Measurements from ENCODE around the gene BRAP. TPM values are rescaled to one million over a fixed set of nuclear protein-coding genes. Genes with fewer than 3 reads are reported as not detected.
"Not testable (repeated sequence)": the region's sequence is repeated elsewhere in the genome, so short reads cannot be mapped to it uniquely, and the experiment has no call there.

BRAP gene
- total RNA-seq, 1 experiment from 2014 or later, result 25.0 TPM

DNA sequence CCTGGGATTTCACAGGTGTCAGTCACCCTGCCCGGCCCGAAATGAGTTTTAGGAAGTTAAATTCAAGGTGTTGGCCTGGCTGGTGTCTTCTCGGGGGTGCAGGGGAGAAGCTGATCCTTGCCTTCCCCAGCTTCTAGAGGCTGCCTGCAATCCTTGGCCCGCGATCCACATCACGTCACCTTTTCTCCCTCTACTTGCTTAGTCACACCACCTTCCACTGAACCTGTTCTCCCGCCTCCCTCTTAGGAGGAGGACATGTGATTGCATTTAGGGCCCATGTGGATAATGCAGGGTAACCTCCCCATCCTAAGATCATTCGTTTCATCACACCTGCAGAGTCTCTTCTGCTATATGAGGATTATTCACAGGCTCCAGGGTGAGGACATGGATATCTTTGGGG lies 61.2 kb downstream of the BRAP start:
- Mint-ChIP-seq H3K4me3 (no peak overlapping the region), H3K27ac (peak overlapping the region; percentile 21 to 93 (median 44); a peak in 3 of 7 replicates), H3K36me3 (ENCODE audit: insufficient read depth in 1 of 3, low read depth in 3 of 3) (no peaks in the 10 kb centered on the region), H3K9me3 (no peaks in the 10 kb centered on the region), H3K27me3 (ENCODE audit: low read depth) (no peaks in the 10 kb centered on the region; the same call in 1 of the 2 replicates), H3K4me1 (peaks cover 0 to 2% of the 10 kb centered on the region in 2 experiments; a peak in 1 of 4 replicates)
- no peak overlapping the region for H2BK12ac ChIP-seq (ENCODE audit: insufficient read length, low read depth, low read length)
- H4K5ac ChIP-seq (ENCODE audit: insufficient read length, low read depth, low read length), result no peak overlapping the region
- TF ChIP-seq, protein P1, sequence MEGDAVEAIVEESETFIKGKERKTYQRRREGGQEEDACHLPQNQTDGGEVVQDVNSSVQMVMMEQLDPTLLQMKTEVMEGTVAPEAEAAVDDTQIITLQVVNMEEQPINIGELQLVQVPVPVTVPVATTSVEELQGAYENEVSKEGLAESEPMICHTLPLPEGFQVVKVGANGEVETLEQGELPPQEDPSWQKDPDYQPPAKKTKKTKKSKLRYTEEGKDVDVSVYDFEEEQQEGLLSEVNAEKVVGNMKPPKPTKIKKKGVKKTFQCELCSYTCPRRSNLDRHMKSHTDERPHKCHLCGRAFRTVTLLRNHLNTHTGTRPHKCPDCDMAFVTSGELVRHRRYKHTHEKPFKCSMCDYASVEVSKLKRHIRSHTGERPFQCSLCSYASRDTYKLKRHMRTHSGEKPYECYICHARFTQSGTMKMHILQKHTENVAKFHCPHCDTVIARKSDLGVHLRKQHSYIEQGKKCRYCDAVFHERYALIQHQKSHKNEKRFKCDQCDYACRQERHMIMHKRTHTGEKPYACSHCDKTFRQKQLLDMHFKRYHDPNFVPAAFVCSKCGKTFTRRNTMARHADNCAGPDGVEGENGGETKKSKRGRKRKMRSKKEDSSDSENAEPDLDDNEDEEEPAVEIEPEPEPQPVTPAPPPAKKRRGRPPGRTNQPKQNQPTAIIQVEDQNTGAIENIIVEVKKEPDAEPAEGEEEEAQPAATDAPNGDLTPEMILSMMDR (conservative IDR thresholded peaks at IDR 0.05), result no peak
- no peak overlapping the region for H2BK15ac ChIP-seq (ENCODE audit: low read depth, low read length)
- H4K8ac ChIP-seq (replicated peaks; ENCODE audit: insufficient read length, low read depth, low read length), result no peak overlapping the region
- no peak overlapping the region for H4K91ac ChIP-seq (ENCODE audit: insufficient read length, low read depth, low read length)
- H2AFZ ChIP-seq (ENCODE audit: low read length), result no peak overlapping the region
- no peak overlapping the region for H3K18ac ChIP-seq (ENCODE audit: insufficient read length, low read depth, low read length)
- no peaks in the 10 kb centered on the region for H4K20me1 ChIP-seq (ENCODE audit: control insufficient read depth, insufficient read depth, insufficient read length)
- H3K4ac ChIP-seq (ENCODE audit: low read depth, low read length), result no peak overlapping the region
- H3K14ac ChIP-seq (ENCODE audit: insufficient read depth, low read length), result no peak overlapping the region
- H3K79me1 ChIP-seq (ENCODE audit: insufficient read depth, low read depth, low read length, poor library complexity, severe bottlenecking), result no peaks in the 10 kb centered on the region
- H3K27me3 ChIP-seq (ENCODE audit: insufficient read depth, low read length), result no peaks in the 10 kb centered on the region
- no peak overlapping the region for H3K56ac ChIP-seq (ENCODE audit: insufficient read length, low read depth, low read length)
- no peak for DNase-seq
- H3K9me3 ChIP-seq (ENCODE audit: control insufficient read depth, low read depth, low read length), result no peaks in the 10 kb centered on the region
- H3K23ac ChIP-seq (ENCODE audit: insufficient read length, low read depth, low read length), result no peak overlapping the region
- H3K4me1 ChIP-seq (ENCODE audit: insufficient read depth, low read length), result no peaks in the 10 kb centered on the region
- no peak overlapping the region for H2AK5ac ChIP-seq (ENCODE audit: insufficient read length, low read length)
- no peak overlapping the region for H3T11ph ChIP-seq (ENCODE audit: low read length)
- no peak overlapping the region for H3K27ac ChIP-seq (ENCODE audit: insufficient read length, low read depth, low read length)
- H3K23me2 ChIP-seq (ENCODE audit: insufficient read length, low read depth, low read length, poor library complexity, severe bottlenecking), result no peaks in the 10 kb centered on the region
- no CpG with 5 or more reads among the region's 8 CpGs for WGBS (ENCODE audit: extremely low coverage, insufficient read length, low lambda C conversion rate)
- no peak overlapping the region for H2BK120ac ChIP-seq (ENCODE audit: low read depth, low read length, poor library complexity, severe bottlenecking)
- H2BK5ac ChIP-seq (ENCODE audit: insufficient read length, low read length), result no peak overlapping the region
- H3K79me2 ChIP-seq (ENCODE audit: insufficient read depth, low read length), result no peaks in the 10 kb centered on the region
- H3K9ac ChIP-seq (ENCODE audit: extremely low read depth, insufficient read length, low read length), result no peak overlapping the region
- no peak overlapping the region for H3K4me2 ChIP-seq (ENCODE audit: insufficient read depth, insufficient read length, low read length)
- H2BK20ac ChIP-seq (ENCODE audit: low read depth, low read length, poor library complexity, severe bottlenecking), result no peak overlapping the region

DNA sequence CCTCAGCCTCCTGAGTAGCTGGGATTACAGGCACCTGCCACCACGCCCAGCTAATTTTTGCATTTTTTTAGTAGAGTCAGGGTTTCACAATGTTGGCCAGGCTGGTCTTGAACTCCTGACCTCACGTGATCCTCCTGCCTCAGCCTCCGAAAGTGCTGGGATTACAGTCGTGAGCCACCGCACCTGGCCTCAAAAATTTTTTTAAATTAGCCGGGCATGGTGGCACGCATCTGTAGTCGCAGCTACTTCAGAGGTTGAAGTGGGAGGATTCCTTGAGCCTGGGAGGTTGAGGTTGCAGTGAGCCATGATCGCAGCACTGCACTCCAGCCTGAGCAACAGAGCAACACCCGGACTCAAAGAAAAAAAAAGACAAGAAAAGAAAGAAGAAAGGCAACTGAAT lies 67.9 kb downstream of the BRAP start:
- not testable (repeated sequence) for H3K27me3 ChIP-seq (ENCODE audit: insufficient read depth, low read length); H4K8ac ChIP-seq (replicated peaks; ENCODE audit: insufficient read length, low read depth, low read length); H3T11ph ChIP-seq (ENCODE audit: low read length); DNase-seq; H4K20me1 ChIP-seq (ENCODE audit: control insufficient read depth, insufficient read depth, insufficient read length); H4K91ac ChIP-seq (ENCODE audit: insufficient read length, low read depth, low read length); H3K79me2 ChIP-seq (ENCODE audit: insufficient read depth, low read length); H3K23me2 ChIP-seq (ENCODE audit: insufficient read length, low read depth, low read length, poor library complexity, severe bottlenecking); H3K4ac ChIP-seq (ENCODE audit: low read depth, low read length); H2BK12ac ChIP-seq (ENCODE audit: insufficient read length, low read depth, low read length); H3K56ac ChIP-seq (ENCODE audit: insufficient read length, low read depth, low read length); H3K18ac ChIP-seq (ENCODE audit: insufficient read length, low read depth, low read length); H3K23ac ChIP-seq (ENCODE audit: insufficient read length, low read depth, low read length); H3K9me3 Mint-ChIP-seq; H3K4me2 ChIP-seq (ENCODE audit: insufficient read depth, insufficient read length, low read length); H3K4me3 Mint-ChIP-seq; H3K27ac ChIP-seq (ENCODE audit: insufficient read length, low read depth, low read length); H3K27ac Mint-ChIP-seq; H2BK5ac ChIP-seq (ENCODE audit: insufficient read length, low read length); H3K79me1 ChIP-seq (ENCODE audit: insufficient read depth, low read depth, low read length, poor library complexity, severe bottlenecking); H3K9ac ChIP-seq (ENCODE audit: extremely low read depth, insufficient read length, low read length); H2BK120ac ChIP-seq (ENCODE audit: low read depth, low read length, poor library complexity, severe bottlenecking); H2AK5ac ChIP-seq (ENCODE audit: insufficient read length, low read length); H3K36me3 Mint-ChIP-seq (ENCODE audit: insufficient read depth in 1 of 3, low read depth in 3 of 3); H2BK20ac ChIP-seq (ENCODE audit: low read depth, low read length, poor library complexity, severe bottlenecking); H3K4me1 Mint-ChIP-seq; H2AFZ ChIP-seq (ENCODE audit: low read length); H2BK15ac ChIP-seq (ENCODE audit: low read depth, low read length); H3K27me3 Mint-ChIP-seq (ENCODE audit: low read depth); H3K9me3 ChIP-seq (ENCODE audit: control insufficient read depth, low read depth, low read length); H3K4me1 ChIP-seq (ENCODE audit: insufficient read depth, low read length); H3K14ac ChIP-seq (ENCODE audit: insufficient read depth, low read length); H4K5ac ChIP-seq (ENCODE audit: insufficient read length, low read depth, low read length)
- no CpG with 5 or more reads among the region's 10 CpGs for WGBS (ENCODE audit: extremely low coverage, insufficient read length, low lambda C conversion rate)
